GM10248 (cell line): Measurements from ENCODE around the gene GATD1.

Source experiments
- CTCF ChIA-PET: fragments of 300-600 bp; sonication (Branson Sonifier 250); formaldehyde crosslinking; extraction: SDS; loops from one replicate; lab custom pipeline; 2021; ENCODE audit warnings: antibody characterized with exemption; lab: Yijun Ruan, JAX
- POLR2A ChIA-PET: fragments of 350-650 bp; sonication (Branson Sonifier 250); formaldehyde crosslinking; extraction: SDS; loops from one replicate; lab custom pipeline; 2020; ENCODE audit warnings: antibody characterized with exemption; lab: Yijun Ruan, JAX
- DNase-seq: peaks from one replicate; pipeline ENCODE4 v3.0.0; 2012; ENCODE audit errors: extremely low spot score
- CTCF ChIP-seq: IDR thresholded peaks from 2 replicates; pipeline ENCODE4 v1.5.1; 2012; ENCODE audit warnings: mild to moderate bottlenecking, low read depth; ENCODE audit errors: extremely low read depth, missing control alignments, control extremely low read depth

The GATD1 gene

GRCh38 chr11:719214-720016 lies 57.9 kb downstream of the GATD1 start:
- CTCF ChIA-PET, result interaction anchor here (1.5 kb wide), 1 partner anchor 9 kb away, joined by 5 read pairs; no protein-coding TSS in a partner anchor
- peak; percentile 13 for DNase-seq
- TF ChIP-seq CTCF, result no peak
- POLR2A ChIA-PET, result no interaction called here
